RWPE2 (cell line): ENCODE results near the gene GAS2L1.

Source experiments
- ATAC-seq: fragments of 200-7000 bp; cut with Tn5 transposase; 3 replicates; pipeline ENCODE4 v1.9.1; 2021; ENCODE audit warnings: low read depth
- DNase-seq: peaks from one replicate; pipeline ENCODE4 v3.0.0-alpha.2; 2020; ENCODE audit warnings: low spot score
- H3K27ac ChIP-seq: fragments of 450-650 bp; 2 replicates; pipeline ENCODE4 v1.5.1; 2017; ENCODE audit warnings: mild to moderate bottlenecking; ENCODE audit not compliant: poor library complexity, severe bottlenecking
- H3K27me3 ChIP-seq: fragments of 250-450 bp; sonication (Bioruptor Pico); 2 replicates; pipeline ENCODE4 v1.5.1; 2021; ENCODE audit warnings: mild to moderate bottlenecking, moderate library complexity; ENCODE audit not compliant: insufficient read depth, poor library complexity, severe bottlenecking
- H3K36me3 ChIP-seq: fragments of 250-450 bp; sonication (Bioruptor Pico); 2 replicates; pipeline ENCODE4 v1.5.1; 2020; ENCODE audit warnings: low read depth, mild to moderate bottlenecking, moderate library complexity
- H3K4me1 ChIP-seq: fragments of 250-450 bp; sonication (Bioruptor Pico); 2 replicates; pipeline ENCODE4 v1.5.1; 2021; ENCODE audit warnings: mild to moderate bottlenecking, moderate library complexity; ENCODE audit not compliant: insufficient read depth, poor library complexity, severe bottlenecking
- H3K4me3 ChIP-seq: fragments of 250-450 bp; sonication (Bioruptor Pico); 2 replicates; pipeline ENCODE4 v1.5.1; 2021; ENCODE audit warnings: mild to moderate bottlenecking, moderate library complexity; ENCODE audit not compliant: severe bottlenecking
- H3K9me3 ChIP-seq: fragments of 250-450 bp; sonication (Bioruptor Pico); 2 replicates; pipeline ENCODE4 v1.5.1; 2021; ENCODE audit warnings: mild to moderate bottlenecking, moderate library complexity; ENCODE audit not compliant: severe bottlenecking
- CTCF ChIP-seq: fragments of 450-650 bp; IDR thresholded peaks from one replicate; pipeline ENCODE4 v1.5.1; 2017; ENCODE audit warnings: mild to moderate bottlenecking, moderate library complexity; ENCODE audit not compliant: poor library complexity, severe bottlenecking

Gene GAS2L1

GRCh38 chr22:29275167-29275566, 31.3 kb upstream of the GAS2L1 start:
- no peak overlapping the region for H3K4me3 ChIP-seq
- H3K9me3 ChIP-seq = no peaks in the 10 kb centered on the region
- ATAC-seq (no peak), DNase-seq (no peak)
- peaks cover 15% of the 10 kb centered on the region for H3K4me1 ChIP-seq
- no peak overlapping the region for H3K27ac ChIP-seq
- peaks cover 100% of the 10 kb centered on the region for H3K36me3 ChIP-seq
- H3K27me3 ChIP-seq = no peaks in the 10 kb centered on the region
- TF ChIP-seq CTCF = no peak

- H3K4me3 ChIP-seq = no peak overlapping the region
- no peak for TF ChIP-seq CTCF
- ATAC-seq (no peak), DNase-seq (no peak)
- no peaks in the 10 kb centered on the region for H3K27me3 ChIP-seq
- H3K27ac ChIP-seq = no peak overlapping the region
- peaks cover 6% of the 10 kb centered on the region for H3K4me1 ChIP-seq
- no peaks in the 10 kb centered on the region for H3K9me3 ChIP-seq
- H3K36me3 ChIP-seq = peaks cover 98% of the 10 kb centered on the region
Observed at GRCh38 chr22:29275819-29276565, 30.5 kb upstream of the GAS2L1 start.

GRCh38 chr22:29277927-29278326, 28.5 kb upstream of the GAS2L1 start:
- no peak overlapping the region for H3K27ac ChIP-seq
- no peak for DNase-seq
- no peak overlapping the region for H3K4me3 ChIP-seq
- H3K4me1 ChIP-seq = no peaks in the 10 kb centered on the region
- no peak for ATAC-seq
- H3K36me3 ChIP-seq = peaks cover 98% of the 10 kb centered on the region
- TF ChIP-seq CTCF = no peak
- no peaks in the 10 kb centered on the region for H3K9me3 ChIP-seq
- H3K27me3 ChIP-seq = no peaks in the 10 kb centered on the region

GRCh38 chr22:29284196-29284595, 22.3 kb upstream of the GAS2L1 start:
- ATAC-seq = no peak

More at GRCh38 chr22:29284196-29284595, 22.3 kb upstream of the GAS2L1 start:
- Histone ChIP-seq H3K36me3 (peaks cover 98% of the 10 kb centered on the region), H3K4me3 (no peak overlapping the region), H3K9me3 (no peaks in the 10 kb centered on the region), H3K27me3 (no peaks in the 10 kb centered on the region), H3K4me1 (no peaks in the 10 kb centered on the region), H3K27ac (no peak overlapping the region)
- TF ChIP-seq CTCF = no peak
- no peak for DNase-seq
